Central memory CD4-positive, alpha-beta T cell (primary cell): ENCODE measurements around the gene PAK1.
"Not testable (repeated sequence)": the region's sequence is repeated elsewhere in the genome, so short reads cannot be mapped to it uniquely, and the experiment has no call there.

Source experiments
- DNase-seq: peaks from one replicate; pipeline ENCODE4 v3.0.0; 2022
- total RNA-seq, 3 experiments: gene quantifications; one replicate each; lab custom pipeline; 2026; lab: John Stamatoyannopoulos, UW

Gene PAK1
- total RNA-seq, result 12.1 to 18.2 (median 16.8) reads per million in 3 experiments

DNA sequence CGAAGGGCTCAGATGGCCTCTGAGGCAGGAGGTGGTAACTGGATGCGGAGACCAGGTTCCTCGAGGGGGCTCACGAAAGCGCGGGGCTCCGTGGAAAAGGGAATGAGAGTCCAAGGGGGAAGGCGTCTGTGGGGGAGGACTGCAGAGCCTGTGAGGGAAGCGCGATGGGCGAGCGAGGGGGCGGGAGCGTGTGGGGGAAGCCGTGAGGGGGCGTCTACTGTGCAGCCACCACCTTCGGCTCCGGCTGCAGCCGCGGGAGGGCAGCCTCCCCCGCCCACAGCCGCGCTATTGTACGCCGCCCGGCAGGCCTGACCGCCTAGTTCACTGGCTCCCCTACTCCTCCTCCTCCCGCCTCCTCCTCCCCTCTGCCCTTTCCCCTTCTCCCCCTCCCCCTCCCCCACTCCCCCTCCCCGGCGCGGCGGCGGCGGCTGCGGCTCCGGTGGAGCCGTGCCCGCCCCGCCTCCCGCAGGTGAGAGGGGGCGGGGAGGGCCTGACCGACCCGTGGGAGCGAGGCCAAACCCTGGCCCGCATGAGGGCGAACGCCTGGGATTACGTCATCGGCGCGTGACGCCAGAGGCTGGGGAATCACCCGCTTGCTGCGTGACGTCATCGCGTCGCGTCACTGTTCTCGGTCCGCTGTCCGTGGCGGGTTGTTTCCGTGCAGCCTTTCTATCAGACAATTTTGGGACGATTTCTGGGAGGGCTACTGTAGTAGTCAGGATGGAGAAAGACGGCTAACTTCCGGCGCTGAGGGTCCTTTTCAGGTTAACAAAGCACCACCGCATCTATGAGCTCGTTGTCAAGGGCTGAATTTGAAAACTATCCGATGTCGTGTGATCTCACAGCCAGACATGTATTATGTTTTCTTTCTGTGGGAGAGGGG is at the start of gene PAK1:
Gene PAK1 (minus strand): TSS at position 294 of the 883 bp plus-strand sequence. CDS start 81,574 bp downstream, outside the sequence.
- peak; percentile 89 for DNase-seq

DNA sequence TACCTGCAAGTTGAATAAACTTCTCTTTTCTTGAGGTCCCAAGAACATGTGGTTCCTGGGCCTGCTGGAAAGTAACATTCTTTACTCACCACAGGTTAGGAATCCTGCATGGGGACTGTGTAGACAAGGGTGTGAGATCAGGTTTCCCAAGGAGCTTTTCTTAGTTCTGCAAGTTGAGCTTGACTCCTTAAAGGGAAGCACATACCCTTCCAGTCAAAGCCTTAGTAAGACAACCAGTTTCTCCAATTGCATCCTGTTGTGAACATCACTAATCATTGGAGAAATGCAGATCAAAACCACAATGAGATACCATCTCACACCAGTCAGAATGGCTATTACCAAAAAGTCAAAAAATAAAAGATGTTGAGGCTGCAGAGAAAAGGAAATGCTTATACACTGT is 48.3 kb upstream of the PAK1 start:
- no peak for DNase-seq

DNA sequence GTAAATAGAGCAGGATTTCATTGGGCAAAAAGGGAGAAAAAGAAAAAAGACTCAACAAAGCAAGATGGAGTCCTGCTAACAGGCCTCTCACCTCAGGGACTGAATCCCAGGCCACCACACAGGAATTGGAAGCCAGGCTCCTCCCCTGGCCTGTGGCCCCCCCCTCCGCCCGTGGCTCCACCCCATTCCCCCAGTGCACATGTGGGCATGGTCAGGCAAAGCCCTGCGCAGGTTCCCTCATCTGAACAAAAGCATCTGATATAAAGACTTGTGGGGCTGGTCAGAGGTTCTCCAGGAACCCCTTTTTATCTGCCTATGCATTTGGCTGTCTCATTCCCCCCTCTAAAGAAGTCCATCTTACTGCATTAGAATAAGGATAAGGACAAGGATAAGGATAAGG is 46.0 kb upstream of the PAK1 start:
- DNase-seq, result no peak

DNA sequence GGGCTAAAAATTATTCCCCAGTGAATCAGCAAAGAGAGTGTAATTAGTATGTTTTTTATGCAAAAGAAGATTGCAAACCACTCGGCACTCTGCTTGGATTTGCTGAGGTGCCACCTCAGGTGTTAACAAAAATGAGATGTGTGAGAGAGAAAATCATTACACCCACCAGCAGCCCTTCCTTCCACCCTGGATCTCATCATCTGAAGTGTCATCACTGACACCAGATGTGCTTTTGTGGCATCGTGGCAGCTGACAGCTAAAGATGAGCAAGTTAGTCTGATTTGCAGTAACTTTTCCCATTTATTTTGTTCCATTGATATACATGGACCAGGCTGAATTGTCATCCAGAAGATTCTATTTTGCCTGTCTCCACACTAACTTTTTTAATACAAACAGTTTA is 44.6 kb upstream of the PAK1 start:
- DNase-seq, result no peak

DNA sequence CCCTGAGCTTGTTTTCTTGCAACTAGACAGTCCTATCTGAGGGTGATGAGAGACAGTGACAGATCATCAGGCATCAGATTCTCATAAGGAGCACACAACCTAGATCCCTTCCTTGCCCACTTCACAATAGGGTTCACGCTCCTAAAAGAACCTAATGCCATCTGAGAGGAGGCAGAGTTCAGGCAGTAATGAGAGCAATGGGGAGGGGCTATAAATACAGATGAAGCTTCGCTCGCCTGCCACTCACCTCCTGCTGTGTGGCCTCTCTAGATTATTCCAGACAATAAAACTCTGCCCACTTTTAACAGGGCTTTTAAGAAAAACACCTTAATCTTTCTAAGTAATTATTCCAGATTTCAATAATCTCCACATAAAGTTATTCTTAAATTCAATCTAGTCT is 43.9 kb upstream of the PAK1 start:
- no peak for DNase-seq

DNA sequence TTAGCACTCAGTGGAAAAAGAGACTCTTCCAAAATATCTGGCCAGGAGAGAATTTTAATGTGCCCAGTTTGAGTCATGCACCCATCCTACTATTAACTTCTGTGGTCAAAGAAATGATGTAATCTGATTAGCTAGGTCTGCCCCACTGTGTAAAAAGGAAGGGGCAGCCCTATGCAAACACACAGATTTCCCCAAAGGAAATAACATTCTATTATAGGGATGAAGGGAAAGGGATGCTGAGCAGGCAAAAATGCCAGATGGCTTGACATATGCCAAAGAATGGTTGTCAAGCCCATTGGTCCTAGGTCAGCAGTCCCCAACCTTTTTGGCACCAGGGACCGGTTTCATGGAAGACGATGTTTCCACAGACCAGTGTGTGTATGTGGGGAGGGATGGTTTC is 43.3 kb upstream of the PAK1 start:
- no peak for DNase-seq

DNA sequence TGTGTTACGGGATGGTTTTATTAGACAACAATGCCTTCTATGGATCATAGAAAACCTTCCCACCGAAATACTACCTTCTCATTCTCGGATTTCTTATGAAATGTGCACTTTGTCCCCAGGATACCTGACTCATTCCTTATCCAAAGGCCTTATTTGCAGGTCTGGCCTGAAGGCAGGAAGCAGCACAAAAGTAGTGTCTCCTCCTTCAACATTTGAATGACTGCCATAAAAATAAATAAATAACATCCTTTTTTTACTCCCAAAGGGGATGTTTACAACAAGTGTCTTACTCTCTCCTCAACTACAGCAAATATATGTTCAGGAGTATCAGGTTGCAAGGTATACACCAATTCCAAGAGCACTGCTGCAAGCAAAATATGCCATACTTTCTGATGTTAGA is 41.6 kb upstream of the PAK1 start:
- no peak for DNase-seq

DNA sequence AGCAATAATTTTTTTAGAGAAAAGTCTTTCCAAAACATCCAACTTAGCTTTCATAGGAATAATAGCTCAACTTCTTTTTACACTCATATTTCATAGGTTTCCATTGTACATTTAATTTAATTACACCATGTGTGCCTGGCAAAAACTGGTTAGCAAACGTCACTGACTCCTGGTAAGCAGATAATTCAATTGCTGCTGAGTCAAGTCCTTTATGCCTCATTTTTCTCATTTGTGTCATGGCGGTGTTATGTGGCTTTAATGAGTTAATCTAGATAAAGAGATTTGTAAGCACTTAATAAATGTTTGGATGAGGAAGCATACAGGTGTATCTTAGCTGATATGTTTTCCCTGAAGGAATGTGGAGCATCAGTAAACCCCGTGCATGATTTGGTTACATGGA is 41.2 kb upstream of the PAK1 start:
- no peak for DNase-seq

DNA sequence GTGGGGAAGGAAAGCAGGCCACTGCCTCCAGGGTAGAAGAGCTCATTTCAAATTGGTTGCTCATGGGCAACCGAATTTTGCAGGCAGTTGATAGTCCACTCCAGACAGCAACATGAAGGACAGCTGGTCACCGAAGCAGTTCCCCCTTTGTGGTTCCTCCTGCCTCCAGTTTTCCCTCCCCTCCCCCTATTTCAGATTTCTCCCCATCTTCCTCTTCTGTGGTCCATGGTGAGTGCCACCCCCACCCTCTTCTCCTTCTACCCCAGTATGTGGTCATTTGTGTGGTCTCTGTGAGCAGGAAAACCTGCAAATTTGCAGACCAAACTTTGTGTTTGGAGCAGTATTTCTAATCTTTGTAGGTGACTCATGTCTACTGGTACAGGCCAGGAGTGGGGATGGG is 38.2 kb upstream of the PAK1 start:
- no peak for DNase-seq

DNA sequence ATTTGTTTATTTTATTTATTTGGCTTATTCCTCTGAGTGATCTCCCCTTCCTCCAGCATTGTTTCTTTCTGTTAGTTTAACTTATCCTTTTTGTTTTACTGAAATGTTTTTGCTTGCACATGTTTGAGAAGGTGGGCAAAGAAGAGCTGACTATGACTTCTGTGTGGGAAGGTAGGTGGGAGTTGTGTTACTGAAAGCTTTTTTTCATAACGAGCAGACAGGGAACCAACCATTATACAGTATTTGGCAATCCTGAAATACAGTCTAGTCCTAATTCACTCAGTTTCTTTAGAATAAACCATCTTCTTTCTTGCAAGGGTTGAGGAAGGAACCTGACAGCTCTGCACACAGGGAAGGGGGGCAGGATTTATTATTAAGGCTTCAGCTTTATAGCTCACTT is 37.0 kb upstream of the PAK1 start:
- DNase-seq, result no peak

DNA sequence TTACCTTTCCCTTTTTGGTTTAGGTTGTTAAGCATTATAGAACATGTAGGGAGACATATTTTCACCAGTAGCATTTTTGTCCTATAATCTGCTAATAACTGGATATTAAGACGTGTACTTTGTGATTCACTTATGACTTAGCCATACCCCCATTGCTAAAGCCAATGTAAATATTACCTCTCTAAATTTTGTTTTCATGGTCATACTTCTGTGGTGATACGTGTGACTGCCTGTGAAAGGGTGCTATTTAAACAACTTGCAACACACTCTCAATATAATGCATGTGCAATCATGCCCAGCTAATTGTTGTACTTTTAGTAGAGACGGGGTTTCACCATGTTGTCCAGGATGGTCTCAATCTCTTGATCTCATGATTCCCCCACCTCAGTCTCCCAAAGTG is 36.2 kb upstream of the PAK1 start:
- no peak for DNase-seq

DNA sequence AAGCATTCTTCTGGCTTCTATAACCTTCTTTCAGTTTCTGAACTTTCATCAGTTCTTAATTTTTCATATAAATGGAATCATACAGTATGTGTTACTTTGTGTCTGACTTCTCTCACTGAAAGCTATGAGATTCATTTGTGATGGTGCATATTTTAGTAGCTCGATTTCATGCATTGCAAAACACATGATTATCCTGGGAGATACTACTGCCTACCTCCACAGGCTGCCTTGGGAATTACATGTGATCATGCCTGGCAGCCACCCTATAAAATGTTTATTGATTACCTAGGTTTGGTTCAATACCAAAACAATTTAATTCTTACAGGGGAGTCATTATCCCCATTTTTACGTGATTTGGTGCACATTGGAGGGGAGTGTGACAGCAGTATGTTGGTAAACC is 34.1 kb upstream of the PAK1 start:
- DNase-seq, result no peak

DNA sequence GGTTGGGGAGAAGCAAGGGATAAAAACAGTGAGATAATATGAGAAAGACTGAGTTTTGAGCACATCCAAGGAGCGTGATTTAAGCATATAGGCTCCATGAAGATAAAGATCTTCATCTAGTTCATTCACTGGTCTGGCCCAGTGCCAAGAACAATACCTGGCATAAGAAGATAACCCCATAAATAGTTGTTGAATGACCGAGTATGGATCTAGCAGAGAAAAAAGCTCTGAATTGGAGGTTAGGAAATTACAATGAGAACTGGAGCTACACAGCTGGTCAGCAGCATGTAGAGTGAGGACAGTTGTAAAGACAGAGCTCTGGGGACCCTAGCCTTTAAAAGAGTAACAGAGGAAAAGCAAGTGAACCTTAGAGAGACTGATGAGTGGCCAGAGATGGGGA is 33.0 kb upstream of the PAK1 start:
- no peak for DNase-seq

DNA sequence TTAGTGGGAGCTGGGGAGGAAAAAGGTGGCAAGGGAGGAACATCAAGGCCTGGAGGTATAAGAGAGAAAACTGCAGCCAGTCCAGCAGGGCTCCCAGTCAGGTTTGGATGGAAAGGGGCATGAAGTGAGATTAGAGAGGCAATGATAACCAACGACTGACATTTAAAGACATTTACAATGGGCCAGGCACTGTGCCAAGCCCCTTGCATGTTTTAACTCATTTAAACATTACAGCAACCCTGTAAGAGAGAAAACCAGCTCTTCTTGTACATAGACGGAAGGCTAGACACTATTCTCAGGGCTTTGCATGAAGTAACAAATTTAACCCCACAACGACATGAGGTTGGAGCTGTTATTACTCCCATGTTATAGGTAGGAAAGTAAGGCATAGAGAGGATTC is 32.1 kb upstream of the PAK1 start:
- DNase-seq, result no peak

DNA sequence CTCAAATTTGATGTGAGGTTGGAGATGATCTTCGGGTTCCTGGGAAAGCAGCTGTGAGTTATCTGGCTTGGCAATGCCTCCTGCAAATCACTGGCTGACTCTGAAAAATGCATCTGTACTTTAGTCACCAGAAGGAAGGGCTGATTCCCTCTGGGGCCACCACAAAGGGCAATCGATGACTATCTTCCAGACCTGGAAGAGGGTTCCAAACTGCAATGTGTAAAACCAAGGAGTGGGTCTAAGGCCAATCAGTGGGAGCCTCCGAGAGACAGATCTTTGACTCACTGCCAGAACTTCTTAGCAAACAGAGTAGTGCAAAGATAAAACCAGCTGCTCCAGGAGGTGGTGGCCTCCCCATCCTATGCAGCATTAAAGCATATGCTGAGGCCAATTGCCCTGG is 29.1 kb upstream of the PAK1 start:
- DNase-seq, result no peak

DNA sequence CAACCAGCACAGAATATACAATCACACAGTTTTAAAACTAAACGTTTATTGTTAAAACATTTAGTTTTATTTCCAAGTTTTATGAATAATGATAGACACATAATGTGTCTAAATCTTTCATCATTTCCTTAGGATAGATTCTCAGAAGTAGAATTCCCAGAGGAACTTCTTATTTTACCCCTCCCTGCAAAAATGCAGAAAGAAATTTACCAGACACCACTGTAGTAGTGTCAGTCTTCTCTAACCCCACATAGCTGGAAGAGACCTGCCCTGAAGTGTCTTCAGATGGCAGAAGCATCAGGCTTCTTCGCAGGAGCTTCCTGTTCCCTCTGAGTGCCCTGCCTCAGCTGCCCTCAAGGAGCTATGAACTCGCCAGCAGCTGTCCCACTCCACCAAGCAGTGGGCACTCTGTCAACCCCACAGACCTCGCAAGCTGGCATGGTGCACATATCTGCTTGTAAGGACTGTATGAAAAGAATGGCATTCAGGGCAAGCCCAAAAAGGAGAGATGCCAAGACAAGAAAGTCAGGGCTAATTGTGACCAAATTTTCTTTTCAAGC is 28.5 kb upstream of the PAK1 start:
- DNase-seq, result no peak

DNA sequence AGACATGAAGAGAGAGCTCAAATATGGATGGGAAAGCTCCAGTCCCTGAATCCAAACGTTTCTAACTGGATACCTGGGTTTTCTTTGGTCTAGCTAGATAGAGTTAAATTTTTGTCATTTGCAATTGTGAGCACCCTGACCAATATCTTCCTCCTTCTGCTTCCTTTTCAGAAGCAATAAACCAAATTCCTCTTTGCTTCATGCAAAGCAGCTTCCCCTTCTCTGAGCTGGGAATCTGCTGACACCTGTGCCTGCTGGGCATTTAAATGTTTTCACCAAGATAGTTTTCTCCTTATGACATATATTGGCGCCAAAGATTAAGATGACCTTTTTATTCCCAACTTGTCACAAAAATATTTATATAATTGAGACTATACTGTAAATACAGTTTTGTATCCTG is 27.9 kb upstream of the PAK1 start:
- no peak for DNase-seq

DNA sequence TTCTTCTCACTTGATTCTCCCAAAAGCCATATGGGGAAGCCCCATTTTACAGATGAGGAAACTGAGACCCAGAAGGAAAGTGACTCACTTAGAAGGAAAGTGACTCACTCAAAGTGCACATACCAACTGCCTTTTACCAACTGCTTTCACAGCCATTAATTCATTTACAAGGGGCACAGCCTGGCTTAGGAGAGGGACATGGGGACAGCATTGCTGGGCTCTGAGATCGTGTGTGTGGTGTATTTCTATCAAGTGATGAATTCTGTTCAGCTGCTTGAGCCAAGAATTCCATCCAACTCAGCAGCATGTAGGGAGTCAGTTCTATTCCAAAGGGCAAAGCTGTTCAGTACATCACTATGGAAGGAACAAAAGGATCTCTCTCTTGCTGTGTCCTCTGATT is 23.5 kb upstream of the PAK1 start:
- no peak for DNase-seq

DNA sequence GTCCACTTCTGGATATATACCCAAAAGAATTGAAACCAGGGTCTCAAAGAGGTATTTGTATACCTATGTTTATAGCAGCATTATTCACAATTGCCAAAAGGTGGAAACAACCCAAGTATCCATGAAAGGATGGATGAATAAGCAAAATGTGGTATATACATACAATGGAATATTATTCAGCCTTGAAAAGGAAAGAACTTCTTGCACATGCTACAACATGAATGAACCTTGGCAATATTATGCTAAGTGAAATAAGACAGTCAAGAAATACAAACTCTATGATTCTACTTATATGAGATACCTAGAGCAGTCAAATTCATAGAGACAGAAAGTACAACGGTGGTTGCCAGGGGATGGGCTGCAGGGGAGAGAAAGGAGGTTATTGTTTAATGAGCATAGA is 21.6 kb upstream of the PAK1 start:
- no peak for DNase-seq

DNA sequence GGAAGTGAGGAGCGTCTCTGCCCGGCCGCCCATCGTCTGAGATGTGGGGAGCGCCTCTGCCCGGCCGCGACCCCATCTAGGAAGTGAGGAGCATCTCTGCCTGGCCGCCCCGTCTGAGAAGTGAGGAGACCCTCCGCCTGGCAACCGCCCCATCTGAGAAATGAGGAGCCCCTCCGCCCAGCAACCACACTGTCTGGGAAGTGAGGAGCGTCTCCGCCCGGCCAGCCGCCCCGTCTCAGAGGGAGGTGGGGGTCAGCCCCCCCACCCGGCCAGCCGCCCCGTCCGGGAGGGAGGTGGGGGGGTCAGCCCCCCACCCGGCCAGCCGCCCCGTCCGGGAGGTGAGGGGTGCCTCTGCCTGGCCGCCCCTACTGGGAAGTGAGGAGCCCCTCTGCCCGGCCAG is 16.1 kb upstream of the PAK1 start:
- DNase-seq, result not testable (repeated sequence)

DNA sequence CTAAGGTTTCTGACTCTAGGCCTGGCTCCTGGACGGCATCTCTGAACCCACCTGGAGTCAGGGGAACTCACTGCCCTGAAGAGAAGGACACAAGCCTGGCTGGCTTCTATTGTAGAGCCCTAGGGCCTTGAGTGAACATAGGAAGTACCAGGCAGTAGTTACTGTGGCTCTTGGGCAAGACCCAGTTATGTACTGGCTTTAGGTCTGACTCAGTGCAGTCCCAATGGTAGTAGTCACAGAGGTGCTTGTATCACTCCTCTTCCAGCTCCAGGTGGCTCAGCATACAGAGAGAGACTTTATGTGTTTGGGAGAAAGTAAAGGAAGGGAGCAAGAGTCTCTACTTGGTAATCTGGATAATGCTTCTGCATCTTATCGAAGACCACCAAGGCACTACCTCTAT is 13.9 kb upstream of the PAK1 start:
- no peak for DNase-seq

DNA sequence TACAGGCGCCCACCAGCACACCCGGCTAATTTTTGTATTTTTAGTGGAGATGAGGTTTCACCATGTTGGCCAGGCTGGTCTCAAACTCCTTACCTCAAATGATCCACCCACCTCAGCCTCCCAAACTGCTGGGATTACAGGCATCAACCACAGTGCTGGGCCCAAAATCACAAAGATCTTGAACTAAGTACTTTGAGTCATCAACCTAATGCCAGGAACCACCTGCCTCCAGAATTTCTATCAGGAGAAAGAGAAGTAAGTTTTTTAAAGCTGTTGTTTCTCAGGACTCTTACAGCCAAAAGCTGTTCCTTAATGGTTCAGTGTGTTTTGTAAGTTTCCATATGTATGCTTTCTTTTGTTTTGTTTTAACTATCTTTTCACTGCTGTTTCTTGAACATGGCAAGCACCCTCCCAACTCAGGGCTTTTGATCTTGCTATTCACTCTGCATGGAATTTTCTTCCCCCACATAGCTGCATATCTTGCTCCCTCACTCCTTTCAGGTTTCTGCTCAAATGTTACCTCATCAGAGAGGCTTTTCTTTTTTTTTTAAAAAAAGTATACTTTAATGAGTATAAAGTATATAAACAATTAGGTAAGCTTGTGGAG is 6.0 kb upstream of the PAK1 start:
- no peak for DNase-seq

DNA sequence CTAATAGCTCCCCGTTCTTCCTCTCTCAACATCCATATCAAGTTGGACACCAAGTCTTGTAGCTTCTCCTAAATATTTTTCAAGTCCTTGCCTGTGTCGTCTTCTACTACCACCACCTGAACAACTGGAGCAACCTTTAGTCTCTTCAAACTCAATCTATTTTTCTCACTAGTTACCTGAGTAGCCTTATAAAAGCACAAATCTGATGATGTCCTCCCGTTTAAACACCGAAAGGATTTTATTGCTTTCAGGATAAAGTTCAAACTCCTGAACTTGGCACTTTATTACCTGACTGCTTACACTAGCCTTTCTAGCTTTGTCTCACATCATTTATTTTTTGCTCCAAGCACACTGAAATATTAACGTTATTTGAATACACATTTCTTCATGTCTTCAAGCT is 1.3 kb upstream of the PAK1 start:
- DNase-seq, result no peak

DNA sequence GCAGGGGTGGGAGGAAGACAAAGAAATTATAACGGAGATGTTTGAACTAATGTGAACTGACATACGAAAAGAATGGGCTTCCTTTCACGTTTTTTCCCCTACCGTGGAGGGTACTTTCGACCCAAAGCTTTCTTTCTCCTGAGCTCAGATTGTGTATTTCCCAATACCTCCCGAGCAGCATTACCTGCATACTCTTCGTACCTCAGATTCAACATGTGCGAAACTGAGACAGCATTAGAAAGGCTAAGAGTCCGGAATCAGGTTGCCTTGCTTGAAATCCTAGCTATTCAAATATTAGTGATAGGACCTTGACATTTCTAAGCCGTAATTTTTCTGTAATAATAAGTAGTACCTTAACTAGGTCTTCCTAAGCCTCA is 778 bp upstream of the PAK1 start:
- no peak for DNase-seq
